ENCODE measurements around the gene POP5. TPM values are rescaled to one million over a fixed set of nuclear protein-coding genes. Genes with fewer than 3 reads are reported as not detected.
"Not testable (repeated sequence)": the region's sequence is repeated elsewhere in the genome, so short reads cannot be mapped to it uniquely, and the experiment has no call there.

The POP5 gene
- total RNA-seq, 1 donor from 2014 or later, result 48.3 TPM

GRCh38 chr12:120620624-120621023, 39.4 kb upstream of the POP5 start:
- Histone ChIP-seq H3K4me1 (no peaks in the 10 kb centered on the region), H3K9me3 (replicated peaks) (no peaks in the 10 kb centered on the region), H3K4me3 (no peak overlapping the region), H3K36me3 (no peaks in the 10 kb centered on the region), H3K27ac (replicated peaks) (no peak overlapping the region), H3K27me3 (ENCODE audit: low read depth) (peaks cover 45% of the 10 kb centered on the region)
- TF ChIP-seq CTCF (IDR thresholded peaks at IDR 0.05; ENCODE audit: borderline replicate concordance), result no peak
- intact Hi-C loops (cut with micrococcal nuclease), result no loop called here
- DNase-seq, result no peak

GRCh38 chr12:120618954-120619615, 37.9 kb upstream of the POP5 start:
- intact Hi-C loops (cut with micrococcal nuclease), result no loop called here
- Histone ChIP-seq H3K4me1 (no peaks in the 10 kb centered on the region), H3K27ac (replicated peaks) (no peak overlapping the region), H3K27me3 (ENCODE audit: low read depth) (peaks cover 45% of the 10 kb centered on the region), H3K4me3 (no peak overlapping the region), H3K36me3 (no peaks in the 10 kb centered on the region), H3K9me3 (replicated peaks) (no peaks in the 10 kb centered on the region)
- no peak for TF ChIP-seq CTCF (IDR thresholded peaks at IDR 0.05; ENCODE audit: borderline replicate concordance)
- DNase-seq, result no peak

GRCh38 chr12:120617767-120618166, 36.6 kb upstream of the POP5 start:
- H3K27me3 ChIP-seq (ENCODE audit: low read depth), result peaks cover 45% of the 10 kb centered on the region
- H3K4me3 ChIP-seq; H3K4me1 ChIP-seq; intact Hi-C loops (cut with micrococcal nuclease); H3K9me3 ChIP-seq (replicated peaks); H3K36me3 ChIP-seq; H3K27ac ChIP-seq (replicated peaks); DNase-seq: not testable (repeated sequence)

- H3K27ac ChIP-seq (replicated peaks); H3K4me1 ChIP-seq; H3K36me3 ChIP-seq; intact Hi-C loops (cut with micrococcal nuclease); H3K4me3 ChIP-seq; DNase-seq; H3K9me3 ChIP-seq (replicated peaks): not testable (repeated sequence)
- peaks cover 45% of the 10 kb centered on the region for H3K27me3 ChIP-seq (ENCODE audit: low read depth)
Observed at GRCh38 chr12:120617193-120617592, 36.0 kb upstream of the POP5 start.

- no peak for DNase-seq
- no peak overlapping the region for H3K27ac ChIP-seq (replicated peaks)
- H3K4me3 ChIP-seq, result no peak overlapping the region
- no peaks in the 10 kb centered on the region for H3K9me3 ChIP-seq (replicated peaks)
- no peak for TF ChIP-seq CTCF (IDR thresholded peaks at IDR 0.05; ENCODE audit: borderline replicate concordance)
- H3K4me1 ChIP-seq, result no peaks in the 10 kb centered on the region
- H3K36me3 ChIP-seq, result no peaks in the 10 kb centered on the region
- intact Hi-C loops (cut with micrococcal nuclease), result no loop called here
- H3K27me3 ChIP-seq (ENCODE audit: low read depth), result peaks cover 28% of the 10 kb centered on the region
Observed at GRCh38 chr12:120614848-120615247, 33.6 kb upstream of the POP5 start.

- DNase-seq; H3K27me3 ChIP-seq (ENCODE audit: low read depth); H3K4me1 ChIP-seq; H3K36me3 ChIP-seq; H3K4me3 ChIP-seq; H3K9me3 ChIP-seq (replicated peaks); H3K27ac ChIP-seq (replicated peaks); intact Hi-C loops (cut with micrococcal nuclease): not testable (repeated sequence)
Observed at GRCh38 chr12:120611534-120611933, 30.3 kb upstream of the POP5 start.

GRCh38 chr12:120610560-120610959, 29.4 kb upstream of the POP5 start:
- Histone ChIP-seq H3K9me3 (replicated peaks) (no peaks in the 10 kb centered on the region), H3K27me3 (ENCODE audit: low read depth) (peaks cover 3% of the 10 kb centered on the region), H3K27ac (replicated peaks) (no peak overlapping the region), H3K4me1 (no peaks in the 10 kb centered on the region), H3K4me3 (no peak overlapping the region), H3K36me3 (no peaks in the 10 kb centered on the region)
- DNase-seq, result no peak
- intact Hi-C loops (cut with micrococcal nuclease), result no loop called here
- TF ChIP-seq CTCF (IDR thresholded peaks at IDR 0.05; ENCODE audit: borderline replicate concordance), result no peak

GRCh38 chr12:120602416-120602815, 21.2 kb upstream of the POP5 start:
- H3K4me3 ChIP-seq; H3K4me1 ChIP-seq; H3K36me3 ChIP-seq; intact Hi-C loops (cut with micrococcal nuclease); H3K9me3 ChIP-seq (replicated peaks); H3K27ac ChIP-seq (replicated peaks); DNase-seq; H3K27me3 ChIP-seq (ENCODE audit: low read depth): not testable (repeated sequence)
